NB4 (cell line): ENCODE data around the gene QDPR.

Experiments used
- DNase-seq: peaks from one replicate; pipeline ENCODE4 v3.0.0; 2010; ENCODE audit warnings: low read depth
- H3K4me3 ChIP-seq: one replicate; pipeline ENCODE4 v1.5.1; 2011; ENCODE audit warnings: mild to moderate bottlenecking, low read depth, low read length, moderate library complexity
- MYC ChIP-seq: IDR thresholded peaks from 2 replicates; pipeline ENCODE4 v1.6.1; 2011; ENCODE audit warnings: low read depth, low read length
- POLR2A ChIP-seq: IDR thresholded peaks from 2 replicates; pipeline ENCODE4 v1.6.1; 2011; ENCODE audit warnings: mild to moderate bottlenecking; ENCODE audit not compliant: insufficient read length; ENCODE audit errors: extremely low read depth
- TF ChIP-seq, protein P1 (sequence below): IDR thresholded peaks from one replicate; pipeline ENCODE4 v1.5.1; 2012; ENCODE audit warnings: low read depth, low read length
- TF ChIP-seq, protein P2 (sequence below): IDR thresholded peaks from 2 replicates; pipeline ENCODE4 v1.6.1; 2011; ENCODE audit warnings: low read depth, low read length

Gene QDPR

DNA sequence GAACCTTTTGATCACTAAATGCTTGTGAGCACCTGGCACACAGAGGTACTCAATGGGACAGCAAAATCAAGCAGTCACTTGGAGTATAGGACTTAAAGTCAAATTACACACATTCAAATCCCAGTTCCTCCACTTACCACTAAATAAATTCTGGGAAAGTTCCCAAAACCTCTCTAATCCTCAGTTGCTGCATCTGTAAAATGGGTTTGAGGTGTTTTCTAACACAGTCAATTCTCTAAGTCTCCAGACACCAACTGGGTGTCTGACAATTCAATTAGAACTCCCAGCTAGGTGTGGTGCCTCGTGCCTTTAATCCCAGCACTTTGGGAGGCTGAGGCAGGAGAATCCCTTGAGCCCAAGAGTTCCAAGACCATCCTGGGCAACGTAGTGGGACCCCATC lies 19.0 kb downstream of the QDPR start:
- no peak overlapping the region for H3K4me3 ChIP-seq
- DNase-seq: no peak
- TF ChIP-seq, protein P1, sequence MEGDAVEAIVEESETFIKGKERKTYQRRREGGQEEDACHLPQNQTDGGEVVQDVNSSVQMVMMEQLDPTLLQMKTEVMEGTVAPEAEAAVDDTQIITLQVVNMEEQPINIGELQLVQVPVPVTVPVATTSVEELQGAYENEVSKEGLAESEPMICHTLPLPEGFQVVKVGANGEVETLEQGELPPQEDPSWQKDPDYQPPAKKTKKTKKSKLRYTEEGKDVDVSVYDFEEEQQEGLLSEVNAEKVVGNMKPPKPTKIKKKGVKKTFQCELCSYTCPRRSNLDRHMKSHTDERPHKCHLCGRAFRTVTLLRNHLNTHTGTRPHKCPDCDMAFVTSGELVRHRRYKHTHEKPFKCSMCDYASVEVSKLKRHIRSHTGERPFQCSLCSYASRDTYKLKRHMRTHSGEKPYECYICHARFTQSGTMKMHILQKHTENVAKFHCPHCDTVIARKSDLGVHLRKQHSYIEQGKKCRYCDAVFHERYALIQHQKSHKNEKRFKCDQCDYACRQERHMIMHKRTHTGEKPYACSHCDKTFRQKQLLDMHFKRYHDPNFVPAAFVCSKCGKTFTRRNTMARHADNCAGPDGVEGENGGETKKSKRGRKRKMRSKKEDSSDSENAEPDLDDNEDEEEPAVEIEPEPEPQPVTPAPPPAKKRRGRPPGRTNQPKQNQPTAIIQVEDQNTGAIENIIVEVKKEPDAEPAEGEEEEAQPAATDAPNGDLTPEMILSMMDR: no peak
- no peak for TF ChIP-seq POLR2A
- TF ChIP-seq, protein P2, sequence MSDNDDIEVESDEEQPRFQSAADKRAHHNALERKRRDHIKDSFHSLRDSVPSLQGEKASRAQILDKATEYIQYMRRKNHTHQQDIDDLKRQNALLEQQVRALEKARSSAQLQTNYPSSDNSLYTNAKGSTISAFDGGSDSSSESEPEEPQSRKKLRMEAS: no peak
- TF ChIP-seq MYC: no peak

DNA sequence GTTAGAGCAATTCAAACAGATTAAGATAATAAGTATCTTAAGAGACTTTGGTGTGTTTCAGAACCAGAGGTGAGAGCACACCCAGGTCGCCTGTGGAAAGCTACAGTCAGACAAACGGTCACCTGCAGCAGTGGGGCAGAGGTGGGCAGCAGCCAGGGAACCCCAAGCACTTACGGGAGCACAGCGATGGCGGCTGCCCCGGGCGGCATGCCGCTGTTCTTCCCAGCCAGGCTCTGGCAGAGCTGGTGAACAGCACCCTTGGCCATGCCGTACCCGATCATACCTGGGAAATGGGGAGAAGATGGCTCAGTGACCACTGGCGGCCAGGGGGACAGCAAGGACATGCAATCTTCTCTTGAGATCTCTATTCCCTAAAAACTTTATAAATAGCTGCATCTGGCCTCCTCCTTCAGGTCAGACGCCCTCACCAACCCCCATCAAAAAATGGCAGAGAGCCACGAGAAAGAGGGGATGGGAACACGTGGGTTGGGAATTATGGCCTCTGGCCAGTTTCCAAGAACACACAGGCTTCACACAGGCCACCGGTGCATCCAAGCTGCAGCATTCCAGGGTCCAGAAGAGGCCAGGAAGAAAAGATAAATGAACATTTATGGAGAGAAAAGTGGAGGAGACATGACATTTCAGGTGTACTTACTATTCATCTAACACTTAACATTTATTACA lies 19.7 kb downstream of the QDPR start:
- DNase-seq: no peak
- TF ChIP-seq, protein P2: no peak
- TF ChIP-seq MYC: no peak
- no peak for TF ChIP-seq POLR2A
- TF ChIP-seq, protein P1: no peak
- H3K4me3 ChIP-seq: no peak overlapping the region

DNA sequence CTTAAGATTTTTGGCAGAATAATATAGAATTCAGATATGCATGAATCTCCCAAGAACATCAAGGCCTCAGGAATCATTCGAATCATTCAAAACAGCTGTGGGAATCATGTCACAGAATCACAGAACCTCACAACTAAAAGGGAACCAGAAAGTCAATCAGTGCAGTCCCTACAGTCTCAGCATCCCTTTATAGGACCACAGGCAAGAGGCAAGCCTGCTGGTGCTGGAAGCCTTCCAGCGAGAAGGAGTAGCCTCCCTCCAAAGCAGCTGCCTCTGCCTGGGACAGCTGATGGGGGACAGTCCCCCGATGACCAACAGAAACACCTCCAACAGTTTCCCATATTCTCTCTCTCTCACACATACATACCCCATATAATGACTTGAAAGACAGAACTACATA lies 20.7 kb downstream of the QDPR start:
- no peak overlapping the region for H3K4me3 ChIP-seq
- TF ChIP-seq, protein P2: no peak
- no peak for TF ChIP-seq MYC
- TF ChIP-seq POLR2A: no peak
- TF ChIP-seq, protein P1: no peak
- no peak for DNase-seq

DNA sequence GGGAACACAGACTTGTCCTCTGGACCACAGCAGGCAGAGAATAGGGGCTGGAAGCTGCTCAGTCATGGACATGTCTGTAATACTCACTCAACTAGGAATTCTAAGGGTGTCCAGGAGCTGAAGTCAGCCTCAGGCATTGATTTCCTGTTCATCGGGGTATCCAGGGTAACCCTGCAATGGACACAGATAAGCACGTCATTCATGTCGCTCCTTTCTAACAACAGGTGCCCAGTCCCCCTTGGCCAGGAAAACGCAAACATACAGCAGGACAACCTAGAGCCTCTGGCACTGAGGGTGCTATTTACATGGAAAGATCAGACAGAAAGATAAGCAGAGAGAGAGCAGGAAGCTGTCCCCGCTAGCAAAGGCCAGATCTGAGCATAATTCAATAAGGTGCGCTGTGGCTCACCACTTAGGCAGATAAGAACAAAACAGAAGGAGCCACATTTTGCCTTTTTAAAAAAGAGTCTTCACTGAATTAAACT lies 21.3 kb downstream of the QDPR start:
- no peak for DNase-seq
- TF ChIP-seq, protein P2: no peak
- TF ChIP-seq, protein P1: no peak
- TF ChIP-seq POLR2A (no peak), MYC (no peak)
- no peak overlapping the region for H3K4me3 ChIP-seq

DNA sequence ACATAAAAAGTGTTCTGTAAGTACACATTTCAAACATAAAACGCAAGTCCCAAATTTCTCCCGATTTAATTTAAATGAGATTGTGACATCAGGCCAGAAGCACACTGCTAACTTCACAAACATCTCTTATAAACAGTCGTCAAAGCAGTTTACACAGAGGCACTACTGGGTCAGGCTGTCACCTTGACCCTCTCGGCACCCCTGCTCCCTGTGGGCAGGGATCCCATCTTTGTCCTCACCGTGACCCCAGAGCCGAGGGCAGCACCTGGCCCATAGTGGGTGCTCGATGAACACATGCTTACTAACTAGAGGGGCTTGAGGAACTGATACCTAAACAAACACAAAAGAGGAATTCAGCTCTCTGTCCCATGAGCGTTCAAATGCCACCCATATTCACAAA lies 22.2 kb downstream of the QDPR start:
- H3K4me3 ChIP-seq: no peak overlapping the region
- no peak for DNase-seq
- no peak for TF ChIP-seq MYC
- TF ChIP-seq, protein P1: no peak
- no peak for TF ChIP-seq POLR2A
- TF ChIP-seq, protein P2: no peak
